Measurements from ENCODE around the gene WDPCP. TPM values are rescaled to one million over a fixed set of nuclear protein-coding genes. Genes with fewer than 3 reads are reported as not detected.

WDPCP gene
- total and polyA plus RNA-seq, 2 of the 4 experiments (the other 2 are of a cell fraction) = 2.2 to 10.2 TPM

DNA sequence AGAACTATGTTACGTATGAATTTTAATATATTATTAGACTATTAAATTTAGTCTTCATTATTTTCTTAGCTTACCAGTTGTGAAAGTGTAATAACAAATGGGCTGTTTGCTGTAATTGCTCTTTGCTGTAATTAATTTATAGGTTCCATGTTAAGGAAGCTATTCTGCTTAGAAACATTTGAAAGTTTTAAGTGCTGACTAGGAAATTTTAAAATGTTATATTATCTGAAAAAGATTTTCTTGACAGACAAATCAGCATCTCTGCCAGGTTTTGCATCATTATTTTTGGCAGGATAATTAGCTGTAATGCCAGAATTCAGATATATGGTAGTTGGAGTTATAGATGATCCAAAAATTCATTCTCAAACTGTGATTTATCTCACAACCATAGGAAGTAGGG lies 495.4 kb downstream of the WDPCP start:
- dilution Hi-C loops (cut with HindIII; ENCODE audit: low sequenced_read_pairs, unreplicated experiment) (no loop called here), in situ Hi-C loops (cut with MboI; ENCODE audit: low sequenced_read_pairs) (no loop called here)
- no peak overlapping the region for H3K14ac ChIP-seq (replicated peaks; ENCODE audit: low read depth, low read length)

More for the DNA sequence above, 495.4 kb downstream of the WDPCP start:
- no TSS peak for BruUV-seq (replicated peaks)
- Histone ChIP-seq H3K18ac (ENCODE audit: low read depth, low read length) (no peak overlapping the region), H2AK9ac (replicated peaks; ENCODE audit: low read depth, low read length, poor library complexity) (no peak overlapping the region), H3K9me3 (ENCODE audit: control insufficient read depth, insufficient read depth, low read length) (no peaks in the 10 kb centered on the region), H3K56ac (ENCODE audit: extremely low read depth, insufficient read depth, low read length) (no peak overlapping the region), H2BK120ac (ENCODE audit: low read depth, low read length) (no peak overlapping the region), H2AK5ac (ENCODE audit: low read depth, low read length) (no peak overlapping the region), H4K8ac (ENCODE audit: low read depth in 2 of 2, low read length in 2 of 2) (no peak overlapping the region), H4K5ac (ENCODE audit: low read depth, low read length) (no peak overlapping the region), H3K23ac (ENCODE audit: low read depth, low read length) (no peak overlapping the region), H3K9ac (ENCODE audit: low read depth, low read length) (no peak overlapping the region), H3K4me2 (ENCODE audit: low read depth, low read length) (no peak overlapping the region), H3K27ac (ENCODE audit: insufficient read depth, low read length) (no peak overlapping the region), H3K4me1 (ENCODE audit: control insufficient read depth, insufficient read depth, low read length) (no peaks in the 10 kb centered on the region), H2BK20ac (ENCODE audit: low read depth, low read length) (no peak overlapping the region), H3K4me3 (ENCODE audit: insufficient read depth, low read depth, low read length) (no peak overlapping the region), H3K27me3 (ENCODE audit: control insufficient read depth, insufficient read depth, low read length) (0 out of 2 replicates have a peak, but pooled peaks cover 1% of the 10 kb centered on the region), H2AFZ (replicated peaks; ENCODE audit: low read length, poor library complexity) (no peak overlapping the region), H2BK15ac (ENCODE audit: low read depth, low read length) (no peak overlapping the region), H3K36me3 (ENCODE audit: control insufficient read depth, insufficient read depth, low read length) (no peaks in the 10 kb centered on the region), H3K4ac (ENCODE audit: low read depth, low read length) (no peak overlapping the region), H3K79me1 (ENCODE audit: low read depth in 1 of 2, low read length in 2 of 2) (no peaks in the 10 kb centered on the region), H4K20me1 (ENCODE audit: insufficient read depth, low read length) (no peaks in the 10 kb centered on the region), H2BK5ac (ENCODE audit: low read depth, low read length, poor library complexity, severe bottlenecking) (no peak overlapping the region), H4K91ac (ENCODE audit: insufficient read depth, low read depth, low read length) (no peak overlapping the region), H3K9me1 (ENCODE audit: insufficient read depth, low read length) (no peaks in the 10 kb centered on the region)
- WGBS, 2 experiments (ENCODE audit: extremely low coverage in 2 of 2, insufficient read length in 1 of 2) = no CpG with 5 or more reads among the region's 1 CpG
- ChIA-PET CTCF (interaction anchor here (1.0 kb wide), 1 partner anchor 11 kb away, joined by 3 read pairs; no protein-coding TSS in a partner anchor), POLR2A (ENCODE audit: unreplicated experiment) (no interaction called here)
- TF ChIP-seq CHD1 (IDR thresholded peaks at IDR 0.05; ENCODE audit: low read depth, low read length) (no peak), BHLHE40 (IDR thresholded peaks at IDR 0.05; ENCODE audit: low read depth, low read length) (no peak), NFE2L2 (IDR thresholded peaks at IDR 0.05; ENCODE audit: low read depth, low read length) (no peak), MAFK (IDR thresholded peaks at IDR 0.05; ENCODE audit: low read depth, low read length) (peak; percentile 26; the same call in 1 of the 2 replicates), FOS (IDR thresholded peaks at IDR 0.05; ENCODE audit: low read depth, low read length) (no peak)
- TF ChIP-seq, protein P1, sequence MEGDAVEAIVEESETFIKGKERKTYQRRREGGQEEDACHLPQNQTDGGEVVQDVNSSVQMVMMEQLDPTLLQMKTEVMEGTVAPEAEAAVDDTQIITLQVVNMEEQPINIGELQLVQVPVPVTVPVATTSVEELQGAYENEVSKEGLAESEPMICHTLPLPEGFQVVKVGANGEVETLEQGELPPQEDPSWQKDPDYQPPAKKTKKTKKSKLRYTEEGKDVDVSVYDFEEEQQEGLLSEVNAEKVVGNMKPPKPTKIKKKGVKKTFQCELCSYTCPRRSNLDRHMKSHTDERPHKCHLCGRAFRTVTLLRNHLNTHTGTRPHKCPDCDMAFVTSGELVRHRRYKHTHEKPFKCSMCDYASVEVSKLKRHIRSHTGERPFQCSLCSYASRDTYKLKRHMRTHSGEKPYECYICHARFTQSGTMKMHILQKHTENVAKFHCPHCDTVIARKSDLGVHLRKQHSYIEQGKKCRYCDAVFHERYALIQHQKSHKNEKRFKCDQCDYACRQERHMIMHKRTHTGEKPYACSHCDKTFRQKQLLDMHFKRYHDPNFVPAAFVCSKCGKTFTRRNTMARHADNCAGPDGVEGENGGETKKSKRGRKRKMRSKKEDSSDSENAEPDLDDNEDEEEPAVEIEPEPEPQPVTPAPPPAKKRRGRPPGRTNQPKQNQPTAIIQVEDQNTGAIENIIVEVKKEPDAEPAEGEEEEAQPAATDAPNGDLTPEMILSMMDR (conservative IDR thresholded peaks at IDR 0.05; ENCODE audit: low read depth, low read length) = no peak
- no peak for DNase-seq
- intact Hi-C loops (cut with micrococcal nuclease) = no loop called here
- no peak for ATAC-seq (ENCODE audit: low read depth)

Data from IMR-90 (cell line).